ENCODE measurements around the gene PRKD1. TPM values are rescaled to one million over a fixed set of nuclear protein-coding genes. Genes with fewer than 3 reads are reported as not detected.

Gene PRKD1
- total and polyA plus RNA-seq, 2 experiments from 2014 or later = 7.5 to 16.5 TPM

- H3K27ac ChIP-seq = no peak overlapping the region
- H3K27me3 ChIP-seq = no peaks in the 10 kb centered on the region
- H3K79me2 ChIP-seq = peaks cover 8% of the 10 kb centered on the region
- WGBS (ENCODE audit: low lambda C conversion rate, missing lambda C conversion rate) = 97% methylated on average over 3 of the region's 3 CpGs
- no peak overlapping the region for H3K4me2 ChIP-seq
- no peaks in the 10 kb centered on the region for H3K36me3 ChIP-seq (replicated peaks; ENCODE audit: insufficient read depth, low read depth)
- peaks cover 9% of the 10 kb centered on the region for H3K4me1 ChIP-seq (ENCODE audit: insufficient read depth)
- DNase-seq (ENCODE audit: low spot score) = no peak
- no peak overlapping the region for H3K4me3 ChIP-seq
- H4K20me1 ChIP-seq (ENCODE audit: insufficient read depth, poor library complexity, severe bottlenecking) = no peaks in the 10 kb centered on the region
- H3K9me3 ChIP-seq (ENCODE audit: low read depth) = no peaks in the 10 kb centered on the region
- no peak overlapping the region for H2AFZ ChIP-seq
- TF ChIP-seq EZH2phosphoT487 (IDR thresholded peaks at IDR 0.05; ENCODE audit: low read depth, severe bottlenecking, unreplicated experiment) (no peak), EZH2 (IDR thresholded peaks at IDR 0.05; ENCODE audit: borderline replicate concordance) (no peak), CTCF (IDR thresholded peaks at IDR 0.05; ENCODE audit: poor library complexity) (no peak)
- H3K9me2 ChIP-seq (replicated peaks; ENCODE audit: insufficient read depth) = no peaks in the 10 kb centered on the region
Observed at GRCh38 chr14:29893989-29894388, 33.7 kb downstream of the PRKD1 start.

- Histone ChIP-seq H3K4me3 (no peak overlapping the region), H3K9me2 (replicated peaks; ENCODE audit: insufficient read depth) (no peaks in the 10 kb centered on the region), H2AFZ (no peak overlapping the region), H3K27me3 (no peaks in the 10 kb centered on the region), H3K27ac (no peak overlapping the region), H3K4me1 (ENCODE audit: insufficient read depth) (peaks cover 9% of the 10 kb centered on the region), H3K36me3 (replicated peaks; ENCODE audit: insufficient read depth, low read depth) (no peaks in the 10 kb centered on the region), H3K4me2 (no peak overlapping the region), H4K20me1 (ENCODE audit: insufficient read depth, poor library complexity, severe bottlenecking) (no peaks in the 10 kb centered on the region), H3K79me2 (peaks cover 5% of the 10 kb centered on the region), H3K9me3 (ENCODE audit: low read depth) (no peaks in the 10 kb centered on the region)
- TF ChIP-seq CTCF (IDR thresholded peaks at IDR 0.05; ENCODE audit: poor library complexity) (no peak), EZH2phosphoT487 (IDR thresholded peaks at IDR 0.05; ENCODE audit: low read depth, severe bottlenecking, unreplicated experiment) (no peak)
- no peak for DNase-seq (ENCODE audit: low spot score)
Observed at GRCh38 chr14:29892327-29892726, 35.3 kb downstream of the PRKD1 start.

GRCh38 chr14:29885988-29886387, 41.7 kb downstream of the PRKD1 start:
- 87% methylated on average over 5 of the region's 5 CpGs for WGBS (ENCODE audit: low lambda C conversion rate, missing lambda C conversion rate)

More at GRCh38 chr14:29885988-29886387, 41.7 kb downstream of the PRKD1 start:
- no peak overlapping the region for H3K4me3 ChIP-seq
- H3K27ac ChIP-seq = no peak overlapping the region
- no peak overlapping the region for H3K4me2 ChIP-seq
- H3K27me3 ChIP-seq = no peaks in the 10 kb centered on the region
- no peak overlapping the region for H2AFZ ChIP-seq
- DNase-seq (ENCODE audit: low spot score) = no peak
- H3K9me2 ChIP-seq (replicated peaks; ENCODE audit: insufficient read depth) = no peaks in the 10 kb centered on the region
- peaks cover 12% of the 10 kb centered on the region for H3K79me2 ChIP-seq
- H3K36me3 ChIP-seq (replicated peaks; ENCODE audit: insufficient read depth, low read depth) = no peaks in the 10 kb centered on the region
- TF ChIP-seq CTCF (IDR thresholded peaks at IDR 0.05; ENCODE audit: poor library complexity) = no peak
- no peaks in the 10 kb centered on the region for H3K4me1 ChIP-seq (ENCODE audit: insufficient read depth)
- H4K20me1 ChIP-seq (ENCODE audit: insufficient read depth, poor library complexity, severe bottlenecking) = no peaks in the 10 kb centered on the region
- H3K9me3 ChIP-seq (ENCODE audit: low read depth) = no peaks in the 10 kb centered on the region

Measured in hepatocyte (in vitro differentiated cells).